ENCODE measurements around the gene MLPH. TPM values are rescaled to one million over a fixed set of nuclear protein-coding genes. Genes with fewer than 3 reads are reported as not detected.

The MLPH gene
- total RNA-seq, 1 donor from 2014 or later, result not detected

- Mint-ChIP-seq H3K9me3 (no peaks in the 10 kb centered on the region), H3K4me3 (no peak overlapping the region), H3K27me3 (ENCODE audit: insufficient read depth) (no peaks in the 10 kb centered on the region), H3K4me1 (ENCODE audit: low read depth) (no peaks in the 10 kb centered on the region), H3K36me3 (ENCODE audit: low read depth) (no peaks in the 10 kb centered on the region), H3K27ac (no peak overlapping the region)
- intact Hi-C loops (cut with micrococcal nuclease), result loop anchor here (10.0 kb wide), 1 partner anchor 755 kb away; the partner anchor contains the start of gene ILKAP
- DNase-seq (ENCODE audit: low spot score), result no peak
Measured at GRCh38 chr2:237449193-237449881, 37.7 kb upstream of the MLPH start.

GRCh38 chr2:237450108-237450507, 36.9 kb upstream of the MLPH start:
- DNase-seq (ENCODE audit: low spot score), result no peak
- H3K9me3 Mint-ChIP-seq, result no peaks in the 10 kb centered on the region
- H3K4me3 Mint-ChIP-seq, result no peak overlapping the region
- H3K36me3 Mint-ChIP-seq (ENCODE audit: low read depth), result no peaks in the 10 kb centered on the region
- intact Hi-C loops (cut with micrococcal nuclease), result no loop called here
- H3K27ac Mint-ChIP-seq, result no peak overlapping the region
- H3K4me1 Mint-ChIP-seq (ENCODE audit: low read depth), result no peaks in the 10 kb centered on the region
- H3K27me3 Mint-ChIP-seq (ENCODE audit: insufficient read depth), result no peaks in the 10 kb centered on the region

GRCh38 chr2:237450583-237450982, 36.5 kb upstream of the MLPH start:
- H3K27me3 Mint-ChIP-seq (ENCODE audit: insufficient read depth), result no peaks in the 10 kb centered on the region
- H3K27ac Mint-ChIP-seq, result no peak overlapping the region
- no peaks in the 10 kb centered on the region for H3K9me3 Mint-ChIP-seq
- H3K36me3 Mint-ChIP-seq (ENCODE audit: low read depth), result no peaks in the 10 kb centered on the region
- DNase-seq (ENCODE audit: low spot score), result no peak
- no peaks in the 10 kb centered on the region for H3K4me1 Mint-ChIP-seq (ENCODE audit: low read depth)
- H3K4me3 Mint-ChIP-seq, result no peak overlapping the region
- intact Hi-C loops (cut with micrococcal nuclease), result no loop called here

- no peak overlapping the region for H3K4me3 Mint-ChIP-seq
- intact Hi-C loops (cut with micrococcal nuclease), result no loop called here
- H3K27ac Mint-ChIP-seq, result no peak overlapping the region
- peaks cover 3% of the 10 kb centered on the region for H3K36me3 Mint-ChIP-seq (ENCODE audit: low read depth)
- DNase-seq (ENCODE audit: low spot score), result no peak
- no peaks in the 10 kb centered on the region for H3K27me3 Mint-ChIP-seq (ENCODE audit: insufficient read depth)
- H3K4me1 Mint-ChIP-seq (ENCODE audit: low read depth), result peaks cover 6% of the 10 kb centered on the region
- H3K9me3 Mint-ChIP-seq, result peaks cover 4% of the 10 kb centered on the region
Measured at GRCh38 chr2:237451643-237452469, 35.2 kb upstream of the MLPH start.

- Mint-ChIP-seq H3K4me3 (no peak overlapping the region), H3K4me1 (ENCODE audit: low read depth) (peaks cover 16% of the 10 kb centered on the region), H3K9me3 (peaks cover 10% of the 10 kb centered on the region), H3K27me3 (ENCODE audit: insufficient read depth) (no peaks in the 10 kb centered on the region), H3K27ac (no peak overlapping the region), H3K36me3 (ENCODE audit: low read depth) (peaks cover 7% of the 10 kb centered on the region)
- intact Hi-C loops (cut with micrococcal nuclease), result no loop called here
- DNase-seq (ENCODE audit: low spot score), result no peak
Measured at GRCh38 chr2:237452861-237453260, 34.2 kb upstream of the MLPH start.

- intact Hi-C loops (cut with micrococcal nuclease), result no loop called here
- DNase-seq (ENCODE audit: low spot score), result no peak
- H3K27ac Mint-ChIP-seq, result no peak overlapping the region
- H3K36me3 Mint-ChIP-seq (ENCODE audit: low read depth), result peaks cover 7% of the 10 kb centered on the region
- peaks cover 18% of the 10 kb centered on the region for H3K9me3 Mint-ChIP-seq
- no peak overlapping the region for H3K4me3 Mint-ChIP-seq
- peaks cover 24% of the 10 kb centered on the region for H3K4me1 Mint-ChIP-seq (ENCODE audit: low read depth)
- no peaks in the 10 kb centered on the region for H3K27me3 Mint-ChIP-seq (ENCODE audit: insufficient read depth)
Measured at GRCh38 chr2:237453671-237454070, 33.4 kb upstream of the MLPH start.

GRCh38 chr2:237455764-237456163, 31.3 kb upstream of the MLPH start:
- intact Hi-C loops (cut with micrococcal nuclease), result no loop called here
- H3K36me3 Mint-ChIP-seq (ENCODE audit: low read depth), result peaks cover 7% of the 10 kb centered on the region
- H3K9me3 Mint-ChIP-seq, result peaks cover 24% of the 10 kb centered on the region
- H3K27me3 Mint-ChIP-seq (ENCODE audit: insufficient read depth), result no peaks in the 10 kb centered on the region
- H3K27ac Mint-ChIP-seq, result no peak overlapping the region
- peaks cover 36% of the 10 kb centered on the region for H3K4me1 Mint-ChIP-seq (ENCODE audit: low read depth)
- DNase-seq (ENCODE audit: low spot score), result no peak
- H3K4me3 Mint-ChIP-seq, result no peak overlapping the region

- Mint-ChIP-seq H3K9me3 (peaks cover 28% of the 10 kb centered on the region), H3K27me3 (ENCODE audit: insufficient read depth) (no peaks in the 10 kb centered on the region), H3K4me3 (no peak overlapping the region), H3K4me1 (ENCODE audit: low read depth) (peaks cover 36% of the 10 kb centered on the region), H3K36me3 (ENCODE audit: low read depth) (peaks cover 7% of the 10 kb centered on the region), H3K27ac (no peak overlapping the region)
- intact Hi-C loops (cut with micrococcal nuclease), result no loop called here
- DNase-seq (ENCODE audit: low spot score), result no peak
Measured at GRCh38 chr2:237456200-237456843, 30.7 kb upstream of the MLPH start.

- peaks cover 30% of the 10 kb centered on the region for H3K9me3 Mint-ChIP-seq
- no peak for DNase-seq (ENCODE audit: low spot score)
- peak overlapping the region; percentile 11 for H3K27ac Mint-ChIP-seq
- peaks cover 7% of the 10 kb centered on the region for H3K36me3 Mint-ChIP-seq (ENCODE audit: low read depth)
- peaks cover 36% of the 10 kb centered on the region for H3K4me1 Mint-ChIP-seq (ENCODE audit: low read depth)
- H3K4me3 Mint-ChIP-seq, result no peak overlapping the region
- intact Hi-C loops (cut with micrococcal nuclease), result no loop called here
- peaks cover 2% of the 10 kb centered on the region for H3K27me3 Mint-ChIP-seq (ENCODE audit: insufficient read depth)
Measured at GRCh38 chr2:237457388-237457941, 29.6 kb upstream of the MLPH start.

GRCh38 chr2:237458519-237458918, 28.5 kb upstream of the MLPH start:
- intact Hi-C loops (cut with micrococcal nuclease), result loop anchor here (2.0 kb wide), 1 partner anchor 30 kb away; no protein-coding TSS in a partner anchor
- Mint-ChIP-seq H3K27me3 (ENCODE audit: insufficient read depth) (peaks cover 2% of the 10 kb centered on the region), H3K36me3 (ENCODE audit: low read depth) (peaks cover 7% of the 10 kb centered on the region), H3K27ac (peak overlapping the region; percentile 30), H3K9me3 (peaks cover 30% of the 10 kb centered on the region), H3K4me3 (peak overlapping the region; percentile 8), H3K4me1 (ENCODE audit: low read depth) (peaks cover 36% of the 10 kb centered on the region)
- no peak for DNase-seq (ENCODE audit: low spot score)

- Mint-ChIP-seq H3K27ac (no peak overlapping the region), H3K9me3 (peaks cover 30% of the 10 kb centered on the region), H3K4me1 (ENCODE audit: low read depth) (peaks cover 36% of the 10 kb centered on the region), H3K36me3 (ENCODE audit: low read depth) (peaks cover 7% of the 10 kb centered on the region), H3K4me3 (no peak overlapping the region), H3K27me3 (ENCODE audit: insufficient read depth) (peaks cover 2% of the 10 kb centered on the region)
- intact Hi-C loops (cut with micrococcal nuclease), result loop anchor here (2.0 kb wide), 1 partner anchor 30 kb away; no protein-coding TSS in a partner anchor
- no peak for DNase-seq (ENCODE audit: low spot score)
Measured at GRCh38 chr2:237459226-237459625, 27.8 kb upstream of the MLPH start.

GRCh38 chr2:237459741-237460174, 27.3 kb upstream of the MLPH start:
- peaks cover 30% of the 10 kb centered on the region for H3K9me3 Mint-ChIP-seq
- intact Hi-C loops (cut with micrococcal nuclease), result loop anchor here (2.0 kb wide), 1 partner anchor 31 kb away; no protein-coding TSS in a partner anchor
- peaks cover 2% of the 10 kb centered on the region for H3K27me3 Mint-ChIP-seq (ENCODE audit: insufficient read depth)
- DNase-seq (ENCODE audit: low spot score), result no peak
- H3K27ac Mint-ChIP-seq, result no peak overlapping the region
- H3K4me3 Mint-ChIP-seq, result no peak overlapping the region
- H3K36me3 Mint-ChIP-seq (ENCODE audit: low read depth), result peaks cover 7% of the 10 kb centered on the region
- H3K4me1 Mint-ChIP-seq (ENCODE audit: low read depth), result peaks cover 36% of the 10 kb centered on the region

Measured in activated T-helper 1 cell treated with anti-CD3 and anti-CD28 coated beads, Interleukin-12 subunit alpha, Interleukin-12 subunit beta, Interleukin-2, Interleukin-4 antibody, amounts not matched to agents 30 ng/mL and 10 ng/mL and 1 ng/mL, durations not matched to agents 14 hours and 24 hours and 36 hours (primary cell).